Muscle layer of duodenum (tissue), 2 donors: ENCODE measurements around the gene TMLHE.
"Not testable (repeated sequence)": the region's sequence is repeated elsewhere in the genome, so short reads cannot be mapped to it uniquely, and the experiment has no call there.

Experiments used
- H3K27ac ChIP-seq: one replicate; pipeline ENCODE4 v1.7.0; 2013; ENCODE audit warnings: mild to moderate bottlenecking, low read length
- H3K27me3 ChIP-seq: one replicate; pipeline ENCODE4 v1.7.0; 2013; ENCODE audit warnings: low read depth, mild to moderate bottlenecking, control low read depth, low read length
- H3K36me3 ChIP-seq, 2 donors: one replicate each; pipeline ENCODE4 v1.7.0; 2013; ENCODE audit warnings: low read length in 2 of 2, control low read depth in 1 of 2, mild to moderate bottlenecking in 1 of 2; ENCODE audit not compliant: insufficient read depth in 2 of 2, control insufficient read depth in 1 of 2
- H3K4me1 ChIP-seq, 2 donors: one replicate each; pipeline ENCODE4 v1.7.0; 2013; ENCODE audit warnings: low read length in 2 of 2, mild to moderate bottlenecking in 2 of 2, control low read depth in 1 of 2, moderate library complexity in 1 of 2; ENCODE audit not compliant: insufficient read depth in 2 of 2, control insufficient read depth in 1 of 2
- H3K4me3 ChIP-seq, 2 donors: one replicate each; pipeline ENCODE4 v1.7.0; 2013; ENCODE audit warnings: low read length in 2 of 2, low read depth in 1 of 2, mild to moderate bottlenecking in 1 of 2
- H3K9me3 ChIP-seq, 2 donors: one replicate each; pipeline ENCODE4 v1.7.0; 2013; ENCODE audit warnings: low read length in 2 of 2, control low read depth in 1 of 2, mild to moderate bottlenecking in 1 of 2; ENCODE audit not compliant: control insufficient read depth in 1 of 2
- donor health status: healthy.

TMLHE gene, protein sequence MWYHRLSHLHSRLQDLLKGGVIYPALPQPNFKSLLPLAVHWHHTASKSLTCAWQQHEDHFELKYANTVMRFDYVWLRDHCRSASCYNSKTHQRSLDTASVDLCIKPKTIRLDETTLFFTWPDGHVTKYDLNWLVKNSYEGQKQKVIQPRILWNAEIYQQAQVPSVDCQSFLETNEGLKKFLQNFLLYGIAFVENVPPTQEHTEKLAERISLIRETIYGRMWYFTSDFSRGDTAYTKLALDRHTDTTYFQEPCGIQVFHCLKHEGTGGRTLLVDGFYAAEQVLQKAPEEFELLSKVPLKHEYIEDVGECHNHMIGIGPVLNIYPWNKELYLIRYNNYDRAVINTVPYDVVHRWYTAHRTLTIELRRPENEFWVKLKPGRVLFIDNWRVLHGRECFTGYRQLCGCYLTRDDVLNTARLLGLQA

GRCh38 chrX:155612312-155613224 is at the start of gene TMLHE, which contains the start of gene SPRY3:
Gene TMLHE (minus strand): TSS chrX:155612952. CDS start chrX:155545276, 67,676 bp downstream.
Gene SPRY3 (plus strand): TSS chrX:155612586.
- Histone ChIP-seq H3K4me3 (peak within 1 kb of the TSS; percentile 76 to 87), H3K36me3 (no peaks in the 10 kb centered on the region), H3K27me3 (no peaks in the 10 kb centered on the region), H3K27ac (peak within 1 kb of the TSS; percentile 93), H3K9me3 (no peaks in the 10 kb centered on the region), H3K4me1 (peaks cover 0 to 6% of the 10 kb centered on the region in 2 donors)

DNA sequence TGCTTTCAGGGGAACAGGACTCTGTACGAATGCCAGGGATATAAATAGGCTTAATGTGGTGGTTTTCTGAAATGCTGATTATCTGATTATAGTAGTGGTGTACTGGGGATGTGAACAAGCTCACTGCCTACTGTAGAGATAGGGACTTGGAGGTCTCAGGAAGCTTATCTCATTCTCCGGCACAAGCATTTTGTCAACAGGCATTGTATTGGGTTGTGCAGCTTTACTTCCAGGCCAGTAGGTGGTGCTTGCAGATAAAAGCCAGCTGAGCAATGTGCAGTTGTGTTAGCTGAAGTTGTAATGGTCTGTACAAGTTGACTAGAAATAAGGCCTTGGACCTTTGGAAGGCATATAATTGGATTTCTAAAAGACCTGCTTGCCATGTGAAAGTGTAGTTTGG is 49.5 kb upstream of the TMLHE start:
- Histone ChIP-seq H3K27me3 (no peaks in the 10 kb centered on the region), H3K4me3 (no peak overlapping the region), H3K4me1 (no peaks in the 10 kb centered on the region), H3K9me3 (no peaks in the 10 kb centered on the region), H3K36me3 (no peaks in the 10 kb centered on the region), H3K27ac (no peak overlapping the region)

GRCh38 chrX:155645180-155645579 is 32.4 kb upstream of the TMLHE start:
- H3K27me3 ChIP-seq, result no peaks in the 10 kb centered on the region
- no peak overlapping the region for H3K4me3 ChIP-seq
- H3K36me3 ChIP-seq, result no peaks in the 10 kb centered on the region
- H3K9me3 ChIP-seq, result no peaks in the 10 kb centered on the region
- no peak overlapping the region for H3K27ac ChIP-seq
- H3K4me1 ChIP-seq, result no peaks in the 10 kb centered on the region

GRCh38 chrX:155643240-155643639 is 30.5 kb upstream of the TMLHE start:
- no peak overlapping the region for H3K27ac ChIP-seq
- H3K4me1 ChIP-seq, result no peaks in the 10 kb centered on the region
- H3K9me3 ChIP-seq, result no peaks in the 10 kb centered on the region
- no peaks in the 10 kb centered on the region for H3K36me3 ChIP-seq
- H3K4me3 ChIP-seq, result no peak overlapping the region
- no peaks in the 10 kb centered on the region for H3K27me3 ChIP-seq

DNA sequence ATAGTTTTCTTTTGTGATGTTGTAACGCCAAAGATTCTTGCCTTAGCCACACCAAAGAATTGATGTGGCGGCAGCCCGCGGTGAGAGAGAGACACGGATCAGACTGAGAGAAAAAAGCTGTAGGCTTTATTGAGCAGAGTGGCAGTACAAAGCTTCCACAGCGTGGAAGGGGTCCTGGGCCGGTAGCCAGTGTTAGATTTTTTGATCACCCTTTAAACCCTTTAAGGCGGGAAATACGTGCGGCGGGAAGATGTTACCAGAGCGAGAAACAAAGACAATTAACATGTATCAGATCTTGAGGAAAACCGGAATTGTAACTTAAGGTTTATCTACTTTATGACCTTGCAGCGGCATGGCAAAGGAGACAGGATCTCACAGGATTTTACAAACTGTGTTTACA is 28.6 kb upstream of the TMLHE start:
- H3K9me3 ChIP-seq, H3K27ac ChIP-seq, H3K27me3 ChIP-seq, H3K36me3 ChIP-seq, H3K4me1 ChIP-seq: not testable (repeated sequence)
- H3K4me3 ChIP-seq, result peak overlapping the region in 1 of 2 donors; percentile 44

- Histone ChIP-seq H3K9me3 (no peaks in the 10 kb centered on the region), H3K27me3 (no peaks in the 10 kb centered on the region), H3K36me3 (no peaks in the 10 kb centered on the region), H3K4me3 (no peak overlapping the region), H3K27ac (no peak overlapping the region), H3K4me1 (no peaks in the 10 kb centered on the region)
Measured at GRCh38 chrX:155637714-155638113, 25.0 kb upstream of the TMLHE start.

DNA sequence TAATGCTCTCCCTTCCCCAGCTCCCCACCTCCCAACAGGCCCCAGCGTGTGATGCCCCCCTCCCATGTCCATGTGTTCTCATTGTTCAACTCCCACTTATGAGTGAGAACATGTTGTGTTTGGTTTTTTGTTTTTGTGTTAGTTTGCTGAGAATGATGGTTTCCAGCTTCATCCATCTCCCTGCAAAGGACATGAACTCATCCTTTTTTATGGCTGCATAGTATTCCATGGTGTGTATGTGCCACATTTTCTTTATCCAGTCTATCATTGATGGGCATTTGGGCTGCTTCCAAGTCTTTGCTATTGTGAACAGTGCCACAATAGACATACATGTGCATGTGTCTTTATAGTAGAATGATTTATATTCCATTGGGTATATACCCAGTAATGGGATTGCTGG is 22.3 kb upstream of the TMLHE start:
- H3K27me3 ChIP-seq, H3K9me3 ChIP-seq, H3K27ac ChIP-seq, H3K36me3 ChIP-seq, H3K4me1 ChIP-seq, H3K4me3 ChIP-seq: not testable (repeated sequence)

GRCh38 chrX:155632431-155633100 is 19.8 kb upstream of the TMLHE start:
- Histone ChIP-seq H3K27me3 (no peaks in the 10 kb centered on the region), H3K4me3 (peak overlapping the region; percentile 32 to 48), H3K36me3 (no peaks in the 10 kb centered on the region), H3K4me1 (no peaks in the 10 kb centered on the region), H3K9me3 (no peaks in the 10 kb centered on the region), H3K27ac (no peak overlapping the region)

DNA sequence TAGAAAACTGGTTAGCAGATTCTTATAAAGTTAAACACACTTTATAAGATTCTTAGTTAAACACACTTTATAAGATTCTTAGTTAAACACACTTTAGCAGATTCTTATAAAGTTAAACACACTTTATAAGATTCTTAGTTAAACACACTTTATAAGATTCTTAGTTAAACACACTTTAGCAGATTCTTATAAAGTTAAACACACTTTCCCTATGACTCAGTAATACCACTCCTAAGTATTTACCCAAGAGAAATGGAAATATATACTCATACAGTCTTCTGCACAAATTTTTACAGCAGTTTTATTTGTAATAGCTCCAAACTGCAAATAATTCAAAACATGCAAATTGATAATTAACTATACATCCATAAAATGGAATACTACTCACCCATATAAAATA is 7.4 kb upstream of the TMLHE start:
- not testable (repeated sequence) for H3K4me1 ChIP-seq, H3K4me3 ChIP-seq, H3K9me3 ChIP-seq, H3K27me3 ChIP-seq, H3K36me3 ChIP-seq, H3K27ac ChIP-seq

- Histone ChIP-seq H3K4me3 (no peak overlapping the region), H3K27ac (no peak overlapping the region), H3K36me3 (no peaks in the 10 kb centered on the region), H3K4me1 (peaks cover 0 to 5% of the 10 kb centered on the region in 2 donors), H3K9me3 (no peaks in the 10 kb centered on the region), H3K27me3 (no peaks in the 10 kb centered on the region)
Measured at GRCh38 chrX:155615938-155616337, 3.2 kb upstream of the TMLHE start.

DNA sequence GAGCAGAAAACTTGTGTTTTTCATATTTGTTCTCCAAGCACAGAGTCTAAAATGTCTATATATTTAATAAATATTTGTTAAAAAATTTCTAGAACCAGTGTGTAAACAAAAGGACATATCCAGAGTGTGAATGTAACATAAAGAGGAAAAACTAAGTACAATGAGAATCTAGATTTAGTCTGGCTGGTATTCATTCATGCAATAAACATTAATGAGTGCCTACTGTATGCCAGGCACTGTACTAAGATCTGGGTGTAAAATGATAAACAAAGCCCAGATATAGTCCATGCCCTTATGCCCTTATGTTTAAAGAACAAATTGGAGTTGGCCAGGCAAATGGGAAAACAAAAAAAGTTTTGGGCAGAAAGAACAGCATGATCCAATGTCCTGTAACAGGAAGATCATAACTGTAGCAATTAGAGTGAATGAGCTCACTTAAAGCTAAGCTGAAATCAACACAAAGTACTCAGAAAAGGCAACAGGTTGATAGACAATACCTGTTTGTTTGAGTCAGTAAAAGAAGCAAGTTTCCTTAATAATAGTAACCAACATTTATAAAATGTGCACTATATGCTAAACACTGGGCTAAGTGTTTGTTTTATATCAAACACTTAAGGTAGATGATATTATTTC is 1.3 kb upstream of the TMLHE start:
- no peak overlapping the region for H3K27ac ChIP-seq
- H3K4me1 ChIP-seq, result peaks cover 0 to 6% of the 10 kb centered on the region in 2 donors
- no peak overlapping the region for H3K4me3 ChIP-seq
- H3K27me3 ChIP-seq, result no peaks in the 10 kb centered on the region
- no peaks in the 10 kb centered on the region for H3K36me3 ChIP-seq
- H3K9me3 ChIP-seq, result no peaks in the 10 kb centered on the region
